HG03378 (cell line): ENCODE data around the gene LPP.

Source experiments
- ATAC-seq: cut with Tn5 transposase; IDR thresholded peaks from one replicate; pipeline ENCODE4 v1.9.1; 2021; ENCODE audit warnings: mild to moderate bottlenecking, moderate library complexity; ENCODE audit not compliant: unreplicated experiment

The LPP gene

DNA sequence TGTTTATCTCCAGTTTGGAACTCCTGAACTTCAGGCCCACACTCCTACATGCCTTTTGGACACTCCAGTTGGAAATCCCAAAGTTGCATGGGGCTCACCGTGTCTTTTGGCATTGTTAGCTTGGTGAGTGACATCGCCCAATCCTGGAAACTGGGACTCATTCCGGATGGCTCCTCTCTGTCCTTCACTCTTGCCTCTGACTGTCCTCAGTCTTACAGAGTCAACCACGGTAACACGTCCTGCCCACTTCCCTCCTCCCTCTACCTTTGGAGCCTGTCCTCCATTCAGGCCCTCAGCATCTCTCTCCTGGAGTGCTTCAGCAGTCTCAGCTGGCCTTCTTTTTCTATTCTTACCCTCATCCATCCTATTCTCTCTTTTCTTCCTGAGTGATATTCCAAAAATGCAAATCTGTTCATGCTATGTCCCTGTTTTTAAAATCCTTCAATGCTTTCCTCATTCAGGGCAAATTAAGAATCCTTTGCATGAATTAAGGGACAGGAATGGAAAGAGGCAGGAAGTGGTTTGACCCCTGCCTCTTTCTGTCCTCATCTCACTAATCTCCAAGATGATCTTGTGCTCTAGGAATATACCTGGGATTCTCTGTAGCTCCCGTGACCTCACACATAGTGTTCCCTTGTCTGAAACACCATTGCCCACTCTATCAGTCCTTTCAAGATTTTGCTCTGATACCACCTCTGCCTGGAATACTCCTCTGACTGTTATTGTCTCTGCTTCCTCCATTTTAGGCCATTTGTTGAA is 42.5 kb downstream of the LPP start:
- no peak for ATAC-seq

- no peak for ATAC-seq
These were observed 43.5 kb downstream of the LPP start for GRCh38 chr3:188197388-188197847.

GRCh38 chr3:188198001-188198400 is 44.0 kb downstream of the LPP start:
- ATAC-seq, result no peak

DNA sequence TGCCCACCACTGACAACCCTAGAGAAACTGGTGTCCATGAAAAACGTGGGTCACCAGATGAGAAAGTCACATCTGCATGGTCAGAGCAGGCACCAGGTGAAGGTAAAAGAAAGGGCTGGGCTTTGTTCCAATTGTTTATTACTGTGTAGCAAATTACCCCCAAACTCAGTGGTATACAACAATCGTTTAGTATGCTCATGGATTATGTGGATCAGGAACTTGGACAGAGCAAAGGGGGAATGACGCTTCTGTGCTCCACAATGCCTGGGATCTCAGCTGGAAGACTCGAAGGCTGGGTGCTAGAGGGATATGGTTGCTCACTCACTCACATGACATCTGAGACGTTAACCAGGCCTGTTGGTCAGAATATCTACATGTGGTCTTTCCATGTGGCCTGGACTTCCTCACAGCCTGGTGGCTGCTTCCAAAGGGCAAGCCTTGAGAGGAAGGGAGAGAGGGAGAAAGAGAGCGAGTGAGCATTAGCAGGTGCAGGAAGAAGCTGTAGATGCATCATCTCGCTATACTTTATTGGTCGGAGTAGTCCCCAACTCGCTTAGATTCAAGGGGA is 44.9 kb downstream of the LPP start:
- ATAC-seq, result no peak

- ATAC-seq, result no peak
These were observed 45.4 kb downstream of the LPP start for GRCh38 chr3:188199386-188199785.

GRCh38 chr3:188200481-188200880 is 46.5 kb downstream of the LPP start:
- no peak for ATAC-seq

- no peak for ATAC-seq
These were observed 48.6 kb downstream of the LPP start for GRCh38 chr3:188202358-188203138.

DNA sequence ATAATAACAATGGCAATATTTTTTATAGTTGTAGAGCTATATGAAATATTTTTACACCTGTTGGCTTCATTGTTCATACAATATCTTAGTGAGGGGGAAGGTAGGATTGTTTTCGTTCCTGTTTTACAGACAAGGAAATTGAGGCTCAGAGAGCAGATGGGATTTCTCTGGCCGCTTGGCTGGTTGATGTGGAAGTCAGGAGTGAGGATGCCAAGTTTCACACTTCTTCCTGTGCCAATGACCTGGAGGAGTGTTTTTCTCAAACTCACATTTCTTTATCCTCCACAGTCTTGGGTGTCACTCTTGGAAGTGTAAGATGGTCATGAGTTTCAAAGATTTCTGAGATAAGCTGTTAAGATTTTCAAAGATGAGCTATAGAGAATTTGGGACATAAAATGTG is 50.6 kb downstream of the LPP start:
- ATAC-seq, result no peak

GRCh38 chr3:188205992-188206416 is 52.0 kb downstream of the LPP start:
- no peak for ATAC-seq

- no peak for ATAC-seq
These were observed 52.8 kb downstream of the LPP start for GRCh38 chr3:188206787-188207186.

DNA sequence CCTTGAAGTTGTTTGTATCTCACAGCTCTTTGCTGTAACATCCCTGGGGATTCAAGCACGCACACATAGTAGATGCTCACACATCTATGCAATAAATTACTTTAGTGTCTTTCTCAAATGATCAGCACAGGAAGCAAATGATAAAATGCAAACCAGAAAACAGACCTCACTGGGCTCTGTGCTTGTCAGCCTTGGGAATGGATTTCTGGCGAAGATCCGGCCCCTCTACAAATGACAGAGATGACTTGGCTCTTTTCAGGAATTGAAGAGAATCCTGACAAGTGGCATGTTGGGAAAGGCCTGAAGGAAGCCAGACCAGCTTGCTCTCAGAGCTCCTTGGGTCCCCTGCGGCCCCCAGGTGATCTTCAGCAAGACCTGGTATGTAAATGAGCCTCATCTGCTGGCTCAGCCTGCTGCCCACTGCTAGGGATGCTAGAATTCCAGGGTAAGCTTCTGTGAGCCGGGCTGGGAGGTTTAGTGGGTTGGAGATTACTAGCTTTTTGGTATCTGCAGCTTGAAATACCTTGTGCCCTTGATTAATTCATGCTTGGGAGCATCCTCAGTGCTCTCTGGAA is 54.1 kb downstream of the LPP start:
- no peak for ATAC-seq

DNA sequence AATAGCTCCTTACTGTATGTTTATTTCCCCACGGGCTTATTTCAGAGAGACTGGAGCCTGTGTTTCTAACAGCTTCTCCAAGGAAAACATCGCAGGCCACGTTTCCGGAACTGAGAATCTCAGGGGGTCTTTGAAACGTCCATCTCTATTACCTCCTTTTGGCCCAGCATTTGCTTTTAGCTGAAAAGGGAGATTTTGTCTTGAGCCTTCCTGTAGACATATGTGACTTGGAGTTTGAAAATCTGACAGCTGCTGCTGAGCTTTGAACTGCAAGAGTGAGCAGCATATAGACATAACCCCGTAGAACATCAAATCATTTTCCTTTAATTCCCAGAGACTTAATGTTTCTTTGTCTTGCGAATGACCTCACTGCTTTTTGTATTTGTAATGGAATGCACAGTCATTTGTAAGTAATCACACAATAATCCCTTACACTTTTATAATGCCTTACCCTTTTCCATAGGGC is 54.6 kb downstream of the LPP start:
- ATAC-seq, result no peak

- no peak for ATAC-seq
These were observed 55.1 kb downstream of the LPP start for GRCh38 chr3:188209034-188209433.

DNA sequence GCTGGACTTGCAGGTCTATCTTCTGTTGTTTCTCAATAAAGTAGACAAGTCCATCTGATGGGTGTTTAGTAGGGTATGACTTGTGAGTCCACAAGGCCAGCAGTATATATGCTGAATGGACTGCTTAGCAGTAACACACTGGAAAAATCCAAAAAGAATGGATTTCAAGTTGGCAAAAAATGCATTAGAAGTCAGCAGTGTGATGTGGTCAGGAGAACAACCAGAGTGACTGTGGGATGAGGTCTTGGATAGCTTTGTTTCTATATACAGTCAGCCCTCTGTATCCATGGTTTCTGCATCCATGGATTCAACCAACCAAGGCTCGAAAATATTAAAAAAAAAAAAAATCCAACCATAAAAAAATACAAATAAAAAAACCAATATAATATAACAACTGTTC is 55.8 kb downstream of the LPP start:
- no peak for ATAC-seq

DNA sequence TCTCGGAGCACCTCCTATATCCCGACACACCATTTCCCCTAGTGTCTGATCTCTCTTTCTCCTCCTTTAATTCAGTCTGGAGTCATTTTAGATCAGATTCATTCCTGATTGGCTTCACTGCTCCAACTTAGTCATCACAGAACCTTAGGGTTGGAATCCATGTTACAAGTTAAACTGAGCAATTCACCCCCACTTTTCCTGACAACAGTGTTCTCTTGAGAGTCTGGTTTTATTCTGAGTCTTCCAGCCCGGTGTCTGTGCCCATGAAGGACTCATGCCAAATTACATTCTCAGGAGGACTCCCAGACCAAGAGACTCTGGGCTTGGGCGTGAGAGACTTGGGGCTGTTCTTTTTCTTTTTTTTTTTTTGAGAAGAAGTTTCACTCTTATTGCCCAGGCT is 57.5 kb downstream of the LPP start:
- ATAC-seq, result no peak

DNA sequence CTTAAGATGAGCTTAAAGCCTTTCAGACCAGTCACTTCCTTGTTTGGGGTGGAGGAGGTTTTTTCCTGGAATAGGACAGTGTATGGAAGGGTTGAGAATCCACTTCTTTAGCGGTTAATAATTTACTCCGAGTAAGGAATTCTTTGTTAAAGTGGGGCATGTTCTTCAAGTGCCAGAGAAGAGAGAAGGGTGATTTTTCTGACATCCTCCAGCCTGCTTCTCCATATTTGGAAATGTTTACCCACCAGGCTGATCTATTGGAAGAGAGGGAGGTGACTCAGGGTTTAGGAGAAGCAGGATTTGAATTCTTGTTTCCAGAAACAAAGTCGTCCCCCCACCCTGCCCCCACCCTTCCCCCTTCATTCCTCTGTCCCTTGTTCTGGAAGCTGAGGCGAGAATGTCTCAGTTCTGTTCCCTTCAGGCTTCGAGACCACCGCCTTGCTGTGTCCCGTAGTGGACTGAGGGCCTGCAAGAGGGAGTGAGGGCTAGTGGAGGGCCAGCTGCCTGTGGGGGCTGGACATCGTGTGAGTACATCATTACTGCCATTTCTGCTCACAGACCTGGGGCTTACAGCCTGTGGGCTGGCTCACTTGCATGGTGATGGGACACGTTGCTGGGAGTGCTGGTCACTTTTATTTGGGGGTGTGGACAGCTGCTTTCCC is 58.5 kb downstream of the LPP start:
- ATAC-seq, result no peak

GRCh38 chr3:188214442-188214841 is 60.5 kb downstream of the LPP start:
- no peak for ATAC-seq

- no peak for ATAC-seq
These were observed 61.2 kb downstream of the LPP start for GRCh38 chr3:188215129-188215528.

- ATAC-seq, result no peak
These were observed 63.1 kb downstream of the LPP start for GRCh38 chr3:188217011-188217463.

GRCh38 chr3:188217726-188218125 is 63.8 kb downstream of the LPP start:
- ATAC-seq, result no peak

DNA sequence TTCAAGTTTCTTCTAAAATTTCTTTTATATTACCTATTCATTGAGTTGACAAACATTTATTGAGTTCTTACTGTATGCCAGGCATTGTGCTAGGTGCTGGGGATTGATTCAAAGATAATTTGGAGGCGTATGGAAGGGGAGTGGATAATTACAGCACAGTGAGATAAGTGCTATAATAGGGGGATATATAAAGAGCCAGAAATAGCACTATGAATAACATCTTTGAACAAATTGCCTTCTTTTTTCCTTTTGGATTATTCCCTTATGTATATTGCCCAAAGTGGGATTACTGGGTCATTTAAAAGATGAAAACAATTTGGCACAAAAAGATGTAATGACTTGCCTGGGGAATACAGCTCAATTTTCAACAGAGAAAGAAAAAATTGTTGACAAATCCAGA is 64.6 kb downstream of the LPP start:
- no peak for ATAC-seq
